AG10803 (cell line): ENCODE results near the gene TOPBP1.

Experiments used
- DNase-seq: peaks from one replicate; pipeline ENCODE4 v3.0.0; 2010; ENCODE audit warnings: low read depth
- H3K4me3 ChIP-seq: 2 replicates; pipeline ENCODE4 v1.5.1; 2011; ENCODE audit warnings: mild to moderate bottlenecking, low read length, control low read depth
- TF ChIP-seq, protein P1 (sequence below): conservative IDR thresholded peaks from 2 replicates; pipeline ENCODE4 v1.5.1; 2011; ENCODE audit warnings: mild to moderate bottlenecking, low read length, control low read depth, inconsistent platforms

TOPBP1 gene

DNA sequence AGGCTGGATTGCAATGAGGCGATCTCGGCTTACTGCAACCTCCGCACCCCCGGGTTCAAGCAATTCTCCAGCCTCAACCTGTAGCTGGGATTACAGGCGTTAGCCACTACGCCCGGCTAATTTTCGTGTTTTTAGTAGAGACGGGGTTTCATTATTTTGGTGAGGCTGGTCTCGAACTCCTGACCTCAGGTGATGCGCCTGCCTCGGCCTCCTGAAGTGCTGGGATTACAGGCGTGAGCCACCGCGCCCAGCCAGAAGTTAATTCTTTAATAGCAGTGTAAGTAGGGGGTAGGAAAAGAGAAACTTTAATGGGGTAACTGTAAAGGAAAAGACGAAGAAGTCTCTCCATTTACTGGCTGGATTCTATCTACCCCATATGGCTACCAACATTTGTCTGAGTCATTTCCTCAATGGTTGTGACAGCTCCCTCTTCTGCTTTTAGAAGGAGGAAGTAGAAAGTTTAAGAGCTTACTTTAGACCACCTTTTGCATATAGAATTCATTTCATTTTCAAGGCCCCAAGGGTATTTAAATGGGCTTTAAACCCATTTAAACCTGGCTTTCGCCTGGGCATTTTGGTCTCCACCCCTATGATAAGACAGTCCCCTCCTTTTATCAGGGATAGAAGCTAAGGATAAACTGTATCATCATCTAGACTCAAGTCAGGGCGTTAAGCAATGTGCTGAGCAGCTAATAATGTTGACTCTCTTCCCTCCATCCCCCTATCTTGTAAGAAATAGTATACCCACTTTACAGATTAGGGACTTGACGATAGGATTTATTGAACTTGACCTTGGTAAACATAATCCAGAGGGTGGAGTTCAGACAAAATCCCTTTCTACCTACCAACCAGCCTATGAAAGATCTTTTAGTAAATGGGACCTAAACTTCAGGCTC lies 89.3 kb downstream of the TOPBP1 start:
- TF ChIP-seq, protein P1, sequence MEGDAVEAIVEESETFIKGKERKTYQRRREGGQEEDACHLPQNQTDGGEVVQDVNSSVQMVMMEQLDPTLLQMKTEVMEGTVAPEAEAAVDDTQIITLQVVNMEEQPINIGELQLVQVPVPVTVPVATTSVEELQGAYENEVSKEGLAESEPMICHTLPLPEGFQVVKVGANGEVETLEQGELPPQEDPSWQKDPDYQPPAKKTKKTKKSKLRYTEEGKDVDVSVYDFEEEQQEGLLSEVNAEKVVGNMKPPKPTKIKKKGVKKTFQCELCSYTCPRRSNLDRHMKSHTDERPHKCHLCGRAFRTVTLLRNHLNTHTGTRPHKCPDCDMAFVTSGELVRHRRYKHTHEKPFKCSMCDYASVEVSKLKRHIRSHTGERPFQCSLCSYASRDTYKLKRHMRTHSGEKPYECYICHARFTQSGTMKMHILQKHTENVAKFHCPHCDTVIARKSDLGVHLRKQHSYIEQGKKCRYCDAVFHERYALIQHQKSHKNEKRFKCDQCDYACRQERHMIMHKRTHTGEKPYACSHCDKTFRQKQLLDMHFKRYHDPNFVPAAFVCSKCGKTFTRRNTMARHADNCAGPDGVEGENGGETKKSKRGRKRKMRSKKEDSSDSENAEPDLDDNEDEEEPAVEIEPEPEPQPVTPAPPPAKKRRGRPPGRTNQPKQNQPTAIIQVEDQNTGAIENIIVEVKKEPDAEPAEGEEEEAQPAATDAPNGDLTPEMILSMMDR: no peak
- H3K4me3 ChIP-seq: peak overlapping the region; percentile 37
- DNase-seq: peak; percentile 40

GRCh38 chr3:133570937-133571320 lies 90.8 kb downstream of the TOPBP1 start:
- peak; percentile 64 for DNase-seq
- H3K4me3 ChIP-seq: no peak overlapping the region
- TF ChIP-seq, protein P1: no peak

DNA sequence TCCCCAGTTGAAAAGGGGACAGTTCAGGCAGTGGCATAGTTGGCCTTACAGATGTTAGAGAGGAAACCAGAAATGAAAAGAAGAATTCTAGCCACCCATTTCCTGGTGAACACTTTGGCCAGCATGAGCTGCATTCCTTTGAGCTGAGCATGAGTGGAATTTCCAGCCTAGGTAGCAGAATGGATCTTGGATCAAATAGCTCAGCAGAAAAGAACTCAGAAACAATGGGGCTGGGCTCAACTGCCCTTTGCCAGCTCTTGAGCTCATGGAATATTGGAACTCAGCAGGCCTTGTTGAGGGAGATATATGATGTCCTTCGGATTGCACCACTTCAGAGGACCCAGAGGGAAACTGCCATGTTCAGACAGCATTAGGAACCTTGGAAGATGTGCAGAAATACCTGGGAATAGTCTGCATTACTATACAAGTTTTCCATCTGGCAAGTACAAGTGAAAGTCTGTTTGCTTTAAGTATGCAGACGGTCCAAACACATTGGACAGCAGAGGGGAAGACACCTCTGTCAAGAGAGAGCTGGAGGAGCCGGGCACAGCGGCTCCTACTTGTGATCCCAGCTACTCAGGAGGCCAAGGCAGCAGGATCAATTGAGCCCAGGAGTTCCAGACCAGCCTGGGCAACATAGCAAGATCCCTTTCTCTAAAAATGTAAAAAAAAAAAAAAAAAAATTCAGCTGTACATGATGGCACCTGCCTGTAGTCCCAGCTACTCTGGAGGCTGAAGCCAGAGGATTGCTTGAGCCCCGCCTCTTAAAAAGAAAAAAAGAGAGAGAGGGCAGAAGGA lies 91.4 kb downstream of the TOPBP1 start:
- TF ChIP-seq, protein P1: no peak
- DNase-seq: peak; percentile 96
- H3K4me3 ChIP-seq: no peak overlapping the region

DNA sequence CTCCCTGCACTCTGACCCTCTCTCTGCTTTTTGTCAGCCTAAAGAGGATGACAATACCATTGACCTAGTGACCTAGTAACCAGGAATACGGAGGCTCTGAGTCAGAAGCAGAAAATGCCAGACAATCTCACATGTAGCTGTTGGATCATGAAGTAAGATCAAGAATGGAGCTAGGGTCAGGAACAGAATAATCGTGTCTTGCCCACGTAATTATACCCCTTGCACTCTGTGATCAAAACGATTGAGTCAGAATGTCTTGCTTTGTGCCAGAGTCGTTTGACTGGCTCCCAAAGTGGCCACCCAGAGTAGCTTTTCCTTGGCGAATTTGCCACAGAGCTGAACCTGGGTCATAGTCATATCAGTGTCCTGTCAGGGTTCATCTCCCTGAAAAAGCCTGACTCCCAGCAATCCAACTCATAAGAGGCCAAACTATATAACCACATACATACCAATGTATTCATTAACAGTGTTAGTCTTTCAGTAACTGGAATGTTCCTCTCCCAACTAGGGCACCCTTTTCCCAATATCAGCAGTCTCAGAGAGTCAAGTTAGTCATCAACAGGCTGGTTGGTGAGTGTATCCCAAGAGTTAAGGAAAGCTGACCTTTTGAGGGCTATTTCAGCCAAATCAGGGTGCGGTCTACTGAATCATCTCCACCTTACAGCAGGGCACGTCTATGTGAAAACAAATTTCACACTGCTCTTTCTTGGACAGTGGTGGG lies 93.3 kb downstream of the TOPBP1 start:
- TF ChIP-seq, protein P1: no peak
- peak; percentile 89 for DNase-seq
- no peak overlapping the region for H3K4me3 ChIP-seq

GRCh38 chr3:133563816-133564215 lies 97.9 kb downstream of the TOPBP1 start:
- TF ChIP-seq, protein P1: no peak
- no peak overlapping the region for H3K4me3 ChIP-seq
- no peak for DNase-seq

DNA sequence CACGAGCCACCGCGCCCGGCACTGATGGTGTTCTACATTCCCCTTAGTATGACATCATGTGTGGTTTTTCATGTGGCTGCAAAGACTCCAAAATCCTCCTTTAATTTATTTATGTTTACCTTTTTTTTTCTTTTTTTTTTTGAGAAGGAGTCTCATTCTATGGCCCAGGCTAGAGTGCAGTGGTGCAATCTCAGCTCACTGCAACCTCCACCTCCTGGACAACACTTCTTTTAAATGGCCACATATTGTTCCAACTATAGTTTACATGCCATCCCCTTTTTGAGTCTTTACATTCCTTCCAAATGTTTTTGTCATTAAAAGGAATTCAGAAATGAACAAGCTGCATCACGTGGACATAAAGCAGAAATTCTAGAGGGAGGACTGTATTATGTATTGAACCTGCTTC lies 98.6 kb downstream of the TOPBP1 start:
- TF ChIP-seq, protein P1: no peak
- H3K4me3 ChIP-seq: no peak overlapping the region
- peak; percentile 90 for DNase-seq
